NCI-H146 treated with DMSO at 0.1 percent for 48 hours (cell line): ENCODE data around the gene ALPI.

Experiments
- DNase-seq: peaks from one replicate; lab custom pipeline; 2025; ENCODE audit not compliant: unreplicated experiment; lab: John Stamatoyannopoulos, UW

The ALPI gene

DNA sequence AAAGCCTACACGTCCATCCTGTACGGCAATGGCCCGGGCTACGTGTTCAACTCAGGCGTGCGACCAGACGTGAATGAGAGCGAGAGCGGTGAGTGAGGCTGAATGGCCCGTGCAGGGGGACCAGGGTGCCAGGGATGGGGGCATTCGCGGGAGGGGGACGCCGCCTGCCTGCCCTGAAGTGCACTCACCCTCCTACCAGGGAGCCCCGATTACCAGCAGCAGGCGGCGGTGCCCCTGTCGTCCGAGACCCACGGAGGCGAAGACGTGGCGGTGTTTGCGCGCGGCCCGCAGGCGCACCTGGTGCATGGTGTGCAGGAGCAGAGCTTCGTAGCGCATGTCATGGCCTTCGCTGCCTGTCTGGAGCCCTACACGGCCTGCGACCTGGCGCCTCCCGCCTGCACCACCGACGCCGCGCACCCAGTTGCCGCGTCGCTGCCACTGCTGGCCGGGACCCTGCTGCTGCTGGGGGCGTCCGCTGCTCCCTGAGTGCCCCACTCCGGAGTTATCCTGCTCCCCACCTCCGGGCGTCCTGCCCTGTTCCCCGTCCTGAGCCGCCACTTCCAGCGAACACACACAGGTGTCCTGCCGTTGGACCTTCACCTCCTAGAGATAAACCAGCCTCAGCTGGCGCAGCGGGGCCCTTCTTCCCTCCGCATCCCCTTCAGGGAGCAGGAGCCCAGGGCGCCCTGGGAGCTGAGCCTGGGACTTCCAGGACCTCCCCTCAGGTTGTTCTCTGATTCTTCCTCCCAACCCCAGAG, 2.9 kb downstream of the ALPI start:
- no peak for DNase-seq

- DNase-seq, result no peak
Observed at GRCh38 chr2:232459419-232460035, 3.6 kb downstream of the ALPI start.

DNA sequence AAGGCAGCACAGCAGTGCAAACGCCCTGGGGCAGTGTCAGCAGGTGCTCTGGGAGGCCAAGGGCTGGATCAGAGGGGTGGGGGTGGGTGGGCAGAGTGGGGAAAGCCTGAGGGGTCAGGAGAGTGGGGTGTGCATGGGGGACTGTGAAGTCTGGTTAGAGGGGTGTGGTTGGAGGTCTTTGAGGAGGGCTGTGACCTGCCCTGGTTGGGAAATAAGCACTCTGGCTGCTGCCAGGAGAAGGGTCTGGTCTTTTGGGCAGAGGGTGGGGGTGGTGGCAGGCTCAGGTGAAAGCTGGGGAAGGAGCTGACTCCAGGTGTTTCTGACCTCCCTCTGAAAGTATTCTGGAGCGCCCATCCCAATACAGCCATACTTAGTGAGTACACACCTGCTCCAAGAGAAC, 4.2 kb downstream of the ALPI start:
- DNase-seq, result no peak

DNA sequence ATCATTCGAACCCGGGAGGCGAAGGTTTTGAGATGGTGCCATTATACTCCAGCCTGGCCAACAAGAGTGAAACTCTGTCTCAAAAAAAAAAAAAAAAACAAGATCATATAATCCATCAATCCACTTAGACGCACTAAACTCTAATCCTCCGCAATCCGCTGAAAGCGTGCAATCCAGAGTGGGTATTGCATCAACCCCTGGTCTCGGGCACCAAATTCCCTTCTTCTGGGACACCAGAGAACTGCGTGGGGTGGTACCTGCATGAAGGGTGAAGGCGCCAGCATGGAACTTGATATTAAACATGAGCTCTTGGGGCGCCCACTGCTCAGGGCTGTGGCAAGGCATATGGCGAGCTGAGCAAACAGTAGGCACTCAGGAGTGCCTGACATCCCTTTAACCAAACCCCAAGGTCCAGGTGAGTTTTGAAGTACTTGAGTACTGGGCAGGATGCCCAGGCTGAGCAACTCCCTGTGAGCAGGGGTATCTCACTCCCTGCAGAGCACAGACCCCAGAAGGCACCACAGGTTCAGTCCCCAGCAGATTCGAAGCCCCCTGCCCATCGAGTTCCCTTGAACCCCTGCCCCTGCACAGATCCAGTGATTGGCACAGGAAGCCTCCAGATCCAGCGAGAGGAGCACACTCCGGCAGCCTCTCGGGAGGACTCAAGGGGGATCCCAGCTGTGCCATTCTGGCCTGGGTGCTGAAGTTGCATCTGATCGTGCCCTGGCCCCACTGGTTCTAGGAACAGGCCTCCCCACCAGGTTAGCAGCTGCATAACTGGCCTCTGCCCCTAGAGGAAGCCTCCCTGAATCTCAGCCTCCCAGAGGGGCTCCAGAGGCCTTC, 8.0 kb downstream of the ALPI start:
- no peak for DNase-seq

GRCh38 chr2:232464544-232464885, 8.6 kb downstream of the ALPI start:
- DNase-seq, result no peak

DNA sequence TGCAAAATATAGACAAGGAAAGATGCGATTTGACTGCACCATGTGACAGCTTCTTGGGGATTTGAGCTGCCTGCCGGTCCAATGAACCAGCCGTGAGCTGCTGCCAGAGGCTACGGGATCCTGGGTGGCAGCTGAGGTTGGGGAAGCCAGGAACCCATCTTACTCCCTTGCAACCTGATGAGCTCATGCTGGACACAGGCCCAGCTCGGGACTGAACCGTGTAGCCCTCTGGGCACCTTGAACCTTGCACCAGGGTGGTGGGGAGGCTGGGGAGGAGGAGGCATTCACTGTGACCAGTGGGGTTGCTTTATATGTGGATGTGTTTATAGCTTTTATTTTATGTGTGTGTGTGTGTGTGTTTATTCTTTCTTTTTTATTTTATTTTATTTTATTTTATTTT, 9.1 kb downstream of the ALPI start:
- no peak for DNase-seq

DNA sequence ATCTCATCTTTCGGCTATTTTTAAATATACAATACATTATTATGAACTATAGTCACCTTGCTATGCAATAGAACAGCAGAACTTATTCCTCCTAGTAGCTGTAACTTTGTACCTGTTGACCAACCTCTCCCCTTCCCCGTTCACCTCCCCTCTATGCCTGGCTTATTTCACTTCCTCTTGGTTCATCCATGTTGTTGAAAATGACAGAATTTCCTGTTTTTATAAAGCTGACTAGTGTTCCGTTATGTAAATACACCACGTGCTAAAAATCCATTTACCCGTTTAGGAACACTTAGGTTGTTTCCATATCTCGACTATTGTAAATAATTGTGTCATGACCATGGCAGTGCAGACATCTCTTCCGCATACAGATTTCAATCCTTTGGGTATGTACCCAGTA, 10.3 kb downstream of the ALPI start:
- no peak for DNase-seq

- DNase-seq, result no peak
Observed at GRCh38 chr2:232473467-232473890, 17.5 kb downstream of the ALPI start.

- DNase-seq, result no peak
Observed at GRCh38 chr2:232476045-232476444, 20.1 kb downstream of the ALPI start.

DNA sequence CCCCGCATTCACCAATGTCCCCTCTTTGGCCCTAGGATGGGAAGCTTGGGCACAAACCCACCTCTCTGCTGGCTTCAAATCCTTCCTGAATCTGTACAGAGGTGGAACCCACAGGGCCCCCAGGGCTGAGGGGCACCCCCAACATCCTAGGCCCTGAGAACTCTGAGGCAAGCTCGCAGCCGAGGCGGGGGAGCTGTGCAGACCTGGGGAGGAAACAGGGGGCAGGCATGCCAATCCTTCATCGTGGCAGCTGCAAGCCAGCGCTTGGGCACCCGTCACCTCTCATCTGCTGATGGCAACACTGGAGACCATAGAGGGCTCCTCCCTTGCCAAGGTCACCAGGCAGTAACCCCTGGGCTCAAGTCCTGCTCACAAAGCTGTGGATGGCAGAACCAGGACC, 20.8 kb downstream of the ALPI start:
- DNase-seq, result no peak

DNA sequence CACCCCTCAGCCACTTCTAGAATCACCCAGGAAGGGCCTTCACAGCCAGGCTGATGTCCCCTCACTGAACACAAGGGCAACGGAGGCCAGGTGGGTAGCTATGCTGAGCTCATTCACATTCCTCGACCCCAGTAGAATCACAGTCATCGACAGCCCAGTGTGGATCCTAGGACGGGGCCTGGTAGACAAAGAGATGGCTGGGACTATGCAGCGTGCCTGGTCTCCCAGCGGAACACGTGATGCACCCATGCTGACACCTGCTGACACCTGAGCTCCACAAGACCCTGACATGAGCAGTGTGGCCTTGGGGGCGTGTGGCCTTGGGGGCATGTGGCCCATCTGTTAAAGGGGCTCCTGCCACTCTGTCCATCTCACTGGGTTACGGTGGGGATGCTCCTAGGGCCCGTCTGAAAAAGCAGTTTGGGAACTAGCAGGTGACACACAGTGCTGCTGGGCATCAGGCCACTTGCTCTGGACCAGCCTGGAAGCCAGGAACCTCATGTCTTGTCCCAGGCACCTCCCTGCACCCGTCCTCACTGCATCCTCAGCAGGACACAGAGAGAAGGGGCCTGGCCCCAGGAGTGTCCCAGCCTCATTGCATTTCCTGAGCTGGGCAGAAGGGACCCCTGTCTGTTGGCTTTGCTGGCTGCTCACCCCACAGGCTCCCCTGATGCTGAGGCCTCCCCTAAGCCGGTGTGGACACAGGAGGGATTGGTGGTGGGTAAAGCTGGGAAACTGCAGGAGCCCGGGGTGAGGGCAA, 22.0 kb downstream of the ALPI start:
- DNase-seq, result no peak

DNA sequence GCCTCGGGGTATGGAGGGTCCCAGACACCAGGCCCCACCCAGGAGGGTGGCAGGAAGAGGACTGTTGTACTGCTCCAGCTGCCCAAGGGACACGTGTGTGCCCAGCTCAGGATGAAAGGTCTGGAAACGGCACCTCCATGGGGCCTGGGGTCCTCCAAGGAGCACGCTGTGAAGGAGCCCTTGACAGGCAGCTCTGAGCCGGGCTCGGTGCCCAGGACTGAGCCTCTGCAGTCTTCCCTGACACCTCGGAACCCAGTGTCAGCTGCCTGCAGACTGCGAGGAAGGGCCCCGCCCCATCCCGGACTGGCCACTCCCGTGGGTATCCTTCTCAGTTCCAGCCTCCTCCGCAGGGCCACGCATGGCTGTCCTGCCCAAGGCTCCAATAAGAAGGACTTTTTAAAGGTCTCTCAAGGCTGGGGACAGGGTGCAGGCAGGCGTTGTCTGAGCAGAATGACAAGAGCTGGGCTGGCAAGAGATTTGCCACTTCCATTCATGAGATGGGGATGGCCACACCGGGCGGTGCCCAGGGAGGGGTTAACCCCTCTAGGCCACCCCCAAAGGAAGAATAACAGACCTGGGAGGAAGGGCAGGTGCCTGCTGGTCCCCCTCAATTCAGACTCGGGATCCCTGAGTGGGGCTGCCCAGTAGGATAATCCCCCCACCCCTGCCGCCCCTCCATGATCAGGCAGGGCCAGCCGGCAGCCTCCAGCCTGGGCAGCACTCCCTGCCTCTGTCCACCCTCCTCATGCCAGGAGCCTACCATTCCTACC, 22.8 kb downstream of the ALPI start:
- DNase-seq, result no peak

DNA sequence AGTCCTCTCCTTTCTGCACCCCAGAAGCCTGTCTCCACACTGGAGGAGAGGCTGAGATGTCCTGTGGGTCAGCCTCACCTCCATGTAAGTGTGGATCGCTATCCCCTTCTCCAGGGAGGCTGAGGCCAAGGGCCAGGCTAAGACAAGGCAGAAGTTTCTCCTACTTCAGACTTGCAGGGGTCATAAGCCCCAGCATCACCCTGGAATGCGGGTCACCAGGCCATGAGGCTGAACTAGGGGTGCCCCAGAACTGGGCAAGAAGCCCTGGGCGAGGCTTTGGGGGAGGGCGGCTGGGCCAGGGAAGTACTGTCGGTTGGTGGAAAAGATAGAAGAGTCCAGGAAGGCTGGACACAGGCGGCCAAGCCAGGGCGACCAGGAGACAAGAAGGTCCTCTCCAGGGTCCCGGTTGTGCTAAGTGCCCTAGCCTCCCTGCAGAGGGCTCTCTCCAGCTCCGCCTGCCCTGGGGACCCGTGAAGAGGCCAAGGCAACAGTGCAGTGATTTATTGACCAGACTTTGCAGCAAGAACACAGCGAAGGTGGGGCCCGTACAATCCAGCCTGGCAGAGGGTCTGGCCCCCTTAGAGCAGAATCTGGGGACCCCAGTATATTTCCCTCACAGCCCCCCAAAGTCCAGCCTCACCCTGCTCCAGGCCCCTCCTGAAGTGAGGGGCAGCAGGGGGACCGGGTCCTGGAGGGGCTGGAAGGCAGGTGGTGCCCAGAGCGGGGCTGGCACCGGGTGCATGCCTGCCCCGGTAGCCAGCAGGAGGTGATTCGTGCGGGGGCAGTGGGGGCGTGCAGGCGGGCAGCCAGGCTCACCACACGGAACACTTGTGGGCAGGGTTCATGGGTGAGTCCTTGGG, 23.6 kb downstream of the ALPI start:
- no peak for DNase-seq

DNA sequence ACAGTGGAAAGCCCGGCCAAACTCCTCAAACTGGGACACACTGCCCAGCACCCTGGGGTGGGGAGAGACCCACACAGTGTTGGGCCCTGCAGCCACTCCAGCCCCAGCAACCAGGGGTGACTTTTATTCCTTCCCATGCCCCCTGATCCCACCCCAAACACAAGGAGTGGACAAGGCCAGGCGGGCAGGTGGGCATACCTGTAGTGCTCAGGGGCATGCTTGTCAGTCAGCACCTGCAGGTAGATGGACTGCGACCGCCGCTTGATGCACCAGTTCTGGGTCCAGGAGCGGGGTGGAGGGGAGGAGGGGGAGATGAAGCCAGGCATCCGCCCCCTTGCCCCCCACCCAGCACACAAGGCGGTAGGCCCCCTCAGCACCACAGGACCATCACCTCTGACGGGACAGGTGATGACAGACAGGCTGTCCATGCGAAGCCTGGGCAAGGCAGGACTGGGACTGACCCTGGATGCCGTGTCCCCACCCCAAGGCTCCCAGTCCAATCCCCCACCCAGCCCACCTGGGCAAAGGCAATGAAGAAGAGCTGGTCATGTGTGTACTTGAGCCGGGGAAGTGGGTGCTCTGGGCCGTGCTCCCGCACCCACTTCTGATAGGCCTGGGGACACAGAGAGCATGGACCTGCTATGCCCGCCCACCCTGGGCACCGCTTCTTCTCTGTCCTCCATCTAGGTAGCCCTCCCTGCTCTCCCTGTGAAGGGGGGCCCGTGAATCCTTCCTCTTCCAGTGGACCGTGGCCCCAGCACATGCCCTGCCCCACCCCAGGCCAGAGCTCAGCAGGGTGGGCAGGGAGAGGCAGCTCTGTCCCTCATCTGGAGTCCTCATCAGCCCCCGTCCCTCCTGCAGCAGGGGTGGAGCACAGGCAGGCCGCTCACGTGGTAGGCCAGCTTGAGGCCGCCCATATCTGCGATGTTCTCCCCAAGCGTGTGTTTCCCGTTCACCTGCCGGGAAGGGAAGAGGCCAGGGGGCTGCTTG, 24.5 kb downstream of the ALPI start:
- no peak for DNase-seq

GRCh38 chr2:232481322-232482140, 25.6 kb downstream of the ALPI start:
- DNase-seq, result no peak

DNA sequence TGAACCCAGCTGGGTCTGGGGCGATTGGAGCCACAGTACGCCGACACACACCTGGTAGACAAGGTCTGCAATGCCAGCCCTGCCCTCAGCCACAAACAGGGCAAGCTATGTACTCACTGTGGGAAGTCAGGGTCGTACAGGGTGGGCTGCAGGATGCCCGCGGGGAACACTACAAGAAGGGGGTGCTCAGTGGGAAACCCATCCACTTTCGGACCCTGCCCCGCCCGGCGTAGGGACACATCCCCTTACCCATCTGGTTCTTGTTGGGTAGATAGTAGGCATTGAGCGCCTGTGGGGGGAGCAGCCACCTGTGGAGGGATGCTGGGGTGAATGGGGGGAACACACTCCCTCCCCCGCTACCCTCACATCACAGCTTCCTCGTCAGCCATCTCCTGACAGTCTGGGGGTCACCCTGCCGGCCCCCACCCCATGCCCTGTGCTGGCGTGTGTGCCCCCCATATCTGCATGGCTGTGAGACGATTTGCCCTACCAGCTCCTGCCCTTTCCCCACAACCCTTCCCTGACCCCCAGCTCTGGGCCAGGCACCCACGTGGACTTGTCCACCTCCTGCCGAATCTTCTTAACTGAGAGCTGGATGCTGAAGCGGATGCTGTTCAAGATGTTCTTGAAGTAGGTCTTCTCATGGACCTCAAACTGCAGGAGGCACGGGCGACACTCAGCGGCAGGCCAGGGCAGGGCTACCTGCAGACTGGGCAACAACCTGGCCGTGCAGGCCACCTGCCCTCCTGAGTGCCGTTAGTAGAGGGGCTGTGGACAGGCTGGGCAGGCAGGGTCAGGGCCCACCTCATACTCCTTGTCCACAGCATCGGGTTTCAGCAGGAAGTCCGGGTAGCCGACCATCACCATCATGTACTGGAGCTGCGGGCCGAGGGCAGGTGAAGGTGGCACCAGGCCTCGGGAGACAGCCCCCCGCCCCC, 26.6 kb downstream of the ALPI start:
- DNase-seq, result no peak
